Panc1 (cell line): Measurements from ENCODE around the gene CNGA2.

Source experiments
- POLR2AphosphoS5 ChIP-seq: IDR thresholded peaks from 2 replicates; pipeline ENCODE4 v1.6.1; 2012; ENCODE audit warnings: mild to moderate bottlenecking, low read depth, low read length, moderate library complexity
- TCF7L2 ChIP-seq: IDR thresholded peaks from 2 replicates; pipeline ENCODE4 v1.6.1; 2011; ENCODE audit warnings: mild to moderate bottlenecking, low read depth, low read length, inconsistent platforms
- TF ChIP-seq, protein P1 (sequence below): fragments of 450-650 bp; IDR thresholded peaks from 2 replicates; pipeline ENCODE4 v1.5.1; 2017; ENCODE audit warnings: mild to moderate bottlenecking
- TF ChIP-seq, protein P2 (sequence below), 2 experiments: IDR thresholded peaks; 2 replicates each; pipeline ENCODE4 v1.6.1; 2011 to 2012; ENCODE audit warnings: low read depth in 2 of 2, control low read depth in 1 of 2, low read length in 1 of 2, mild to moderate bottlenecking in 1 of 2, moderate library complexity in 1 of 2; ENCODE audit not compliant: insufficient read depth in 1 of 2

GRCh38 chrX:151754641-151755215 is 20.2 kb downstream of the CNGA2 start:
- TF ChIP-seq, protein P1, sequence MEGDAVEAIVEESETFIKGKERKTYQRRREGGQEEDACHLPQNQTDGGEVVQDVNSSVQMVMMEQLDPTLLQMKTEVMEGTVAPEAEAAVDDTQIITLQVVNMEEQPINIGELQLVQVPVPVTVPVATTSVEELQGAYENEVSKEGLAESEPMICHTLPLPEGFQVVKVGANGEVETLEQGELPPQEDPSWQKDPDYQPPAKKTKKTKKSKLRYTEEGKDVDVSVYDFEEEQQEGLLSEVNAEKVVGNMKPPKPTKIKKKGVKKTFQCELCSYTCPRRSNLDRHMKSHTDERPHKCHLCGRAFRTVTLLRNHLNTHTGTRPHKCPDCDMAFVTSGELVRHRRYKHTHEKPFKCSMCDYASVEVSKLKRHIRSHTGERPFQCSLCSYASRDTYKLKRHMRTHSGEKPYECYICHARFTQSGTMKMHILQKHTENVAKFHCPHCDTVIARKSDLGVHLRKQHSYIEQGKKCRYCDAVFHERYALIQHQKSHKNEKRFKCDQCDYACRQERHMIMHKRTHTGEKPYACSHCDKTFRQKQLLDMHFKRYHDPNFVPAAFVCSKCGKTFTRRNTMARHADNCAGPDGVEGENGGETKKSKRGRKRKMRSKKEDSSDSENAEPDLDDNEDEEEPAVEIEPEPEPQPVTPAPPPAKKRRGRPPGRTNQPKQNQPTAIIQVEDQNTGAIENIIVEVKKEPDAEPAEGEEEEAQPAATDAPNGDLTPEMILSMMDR = no peak
- TF ChIP-seq POLR2AphosphoS5 (no peak), TCF7L2 (no peak)
- TF ChIP-seq, protein P2, sequence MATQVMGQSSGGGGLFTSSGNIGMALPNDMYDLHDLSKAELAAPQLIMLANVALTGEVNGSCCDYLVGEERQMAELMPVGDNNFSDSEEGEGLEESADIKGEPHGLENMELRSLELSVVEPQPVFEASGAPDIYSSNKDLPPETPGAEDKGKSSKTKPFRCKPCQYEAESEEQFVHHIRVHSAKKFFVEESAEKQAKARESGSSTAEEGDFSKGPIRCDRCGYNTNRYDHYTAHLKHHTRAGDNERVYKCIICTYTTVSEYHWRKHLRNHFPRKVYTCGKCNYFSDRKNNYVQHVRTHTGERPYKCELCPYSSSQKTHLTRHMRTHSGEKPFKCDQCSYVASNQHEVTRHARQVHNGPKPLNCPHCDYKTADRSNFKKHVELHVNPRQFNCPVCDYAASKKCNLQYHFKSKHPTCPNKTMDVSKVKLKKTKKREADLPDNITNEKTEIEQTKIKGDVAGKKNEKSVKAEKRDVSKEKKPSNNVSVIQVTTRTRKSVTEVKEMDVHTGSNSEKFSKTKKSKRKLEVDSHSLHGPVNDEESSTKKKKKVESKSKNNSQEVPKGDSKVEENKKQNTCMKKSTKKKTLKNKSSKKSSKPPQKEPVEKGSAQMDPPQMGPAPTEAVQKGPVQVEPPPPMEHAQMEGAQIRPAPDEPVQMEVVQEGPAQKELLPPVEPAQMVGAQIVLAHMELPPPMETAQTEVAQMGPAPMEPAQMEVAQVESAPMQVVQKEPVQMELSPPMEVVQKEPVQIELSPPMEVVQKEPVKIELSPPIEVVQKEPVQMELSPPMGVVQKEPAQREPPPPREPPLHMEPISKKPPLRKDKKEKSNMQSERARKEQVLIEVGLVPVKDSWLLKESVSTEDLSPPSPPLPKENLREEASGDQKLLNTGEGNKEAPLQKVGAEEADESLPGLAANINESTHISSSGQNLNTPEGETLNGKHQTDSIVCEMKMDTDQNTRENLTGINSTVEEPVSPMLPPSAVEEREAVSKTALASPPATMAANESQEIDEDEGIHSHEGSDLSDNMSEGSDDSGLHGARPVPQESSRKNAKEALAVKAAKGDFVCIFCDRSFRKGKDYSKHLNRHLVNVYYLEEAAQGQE (IDR thresholded peaks at IDR 0.05; ENCODE audit: insufficient read depth in 1 of 2, low read depth in 2 of 2, low read length in 1 of 2) = no peak
